Femur (tissue), 1 donor: ENCODE measurements around the gene CCP110.

Experiments
- DNase-seq: peaks from one replicate; pipeline ENCODE4 v3.0.0-alpha.2; 2017

The CCP110 gene

GRCh38 chr16:19555186-19555937, 31.6 kb downstream of the CCP110 start, which contains the start of gene VPS35L:
Gene VPS35L (plus strand): TSS chr16:19555703. CDS start chr16:19555730, 27 bp downstream.
- DNase-seq: peak; percentile 99

- peak; percentile 29 for DNase-seq
Measured at GRCh38 chr16:19555938-19556771, 32.4 kb downstream of the CCP110 start.

GRCh38 chr16:19559242-19559910, 35.6 kb downstream of the CCP110 start:
- DNase-seq: no peak

GRCh38 chr16:19560078-19560477, 36.3 kb downstream of the CCP110 start:
- no peak for DNase-seq

- DNase-seq: no peak
Measured at GRCh38 chr16:19563377-19563776, 39.6 kb downstream of the CCP110 start.

GRCh38 chr16:19566362-19566761, 42.6 kb downstream of the CCP110 start:
- no peak for DNase-seq

- DNase-seq: no peak
Measured at GRCh38 chr16:19567560-19567959, 43.8 kb downstream of the CCP110 start.

- no peak for DNase-seq
Measured at GRCh38 chr16:19573997-19574396, 50.3 kb downstream of the CCP110 start.

- DNase-seq: no peak
Measured at GRCh38 chr16:19574615-19575014, 50.9 kb downstream of the CCP110 start.

- peak; percentile 73 for DNase-seq
Measured at GRCh38 chr16:19578378-19578971, 54.7 kb downstream of the CCP110 start.

- DNase-seq: no peak
Measured at GRCh38 chr16:19582050-19582831, 58.5 kb downstream of the CCP110 start.

GRCh38 chr16:19583665-19584300, 60.0 kb downstream of the CCP110 start:
- no peak for DNase-seq

GRCh38 chr16:19588661-19589060, 64.9 kb downstream of the CCP110 start:
- no peak for DNase-seq

- no peak for DNase-seq
Measured at GRCh38 chr16:19589106-19589505, 65.4 kb downstream of the CCP110 start.

- DNase-seq: peak; percentile 76
Measured at GRCh38 chr16:19589771-19590302, 66.1 kb downstream of the CCP110 start.

GRCh38 chr16:19595043-19595767, 71.5 kb downstream of the CCP110 start:
- DNase-seq: no peak

GRCh38 chr16:19598805-19599510, 75.2 kb downstream of the CCP110 start:
- DNase-seq: no peak

GRCh38 chr16:19599968-19600716, 76.4 kb downstream of the CCP110 start:
- no peak for DNase-seq
